ENCODE data around the gene EPB41L1. TPM values are rescaled to one million over a fixed set of nuclear protein-coding genes. Genes with fewer than 3 reads are reported as not detected.

Gene EPB41L1
- polyA plus RNA-seq, 4 donors, result 10.5 to 26.5 (median 12.6) TPM

GRCh38 chr20:36270744-36271638, 116.5 kb downstream of the EPB41L1 start:
- WGBS, 3 donors, result 80 to 82% (median 80%) methylated on average over 20 of the region's 20 CpGs
- H3K9me3 ChIP-seq (ENCODE audit: control insufficient read depth in 2 of 2, insufficient read depth in 1 of 2, low read depth in 1 of 2, low read length in 1 of 2), result no peaks in the 10 kb centered on the region
- H3K4me3 ChIP-seq (ENCODE audit: low read depth in 1 of 3, low read length in 3 of 3), result no peak overlapping the region
- FAIRE-seq (no peak), DNase-seq (no peak)
- H3K27me3 ChIP-seq (ENCODE audit: control insufficient read depth in 3 of 3, insufficient read depth in 3 of 3, low read length in 3 of 3), result peaks cover 0 to 11% (median 0%) of the 10 kb centered on the region in 3 donors
- H3K27ac ChIP-seq (ENCODE audit: low read depth in 1 of 3, low read length in 2 of 3), result no peak overlapping the region
- H3K4me1 ChIP-seq (ENCODE audit: control insufficient read depth in 3 of 3, insufficient read depth in 2 of 3, low read depth in 1 of 3, low read length in 2 of 3), result no peaks in the 10 kb centered on the region
- H3K36me3 ChIP-seq (ENCODE audit: control insufficient read depth in 3 of 3, insufficient read depth in 2 of 3, low read depth in 1 of 3, low read length in 3 of 3), result no peaks in the 10 kb centered on the region

- WGBS, 3 donors, result 89 to 90% (median 90%) methylated on average over 21 of the region's 21 CpGs
- Histone ChIP-seq H3K27me3 (ENCODE audit: control insufficient read depth in 3 of 3, insufficient read depth in 3 of 3, low read length in 3 of 3) (peaks cover 0 to 11% (median 0%) of the 10 kb centered on the region in 3 donors), H3K9me3 (ENCODE audit: control insufficient read depth in 2 of 2, insufficient read depth in 1 of 2, low read depth in 1 of 2, low read length in 1 of 2) (no peaks in the 10 kb centered on the region), H3K27ac (ENCODE audit: low read depth in 1 of 3, low read length in 2 of 3) (no peak overlapping the region), H3K4me3 (ENCODE audit: low read depth in 1 of 3, low read length in 3 of 3) (no peak overlapping the region), H3K4me1 (ENCODE audit: control insufficient read depth in 3 of 3, insufficient read depth in 2 of 3, low read depth in 1 of 3, low read length in 2 of 3) (no peaks in the 10 kb centered on the region), H3K36me3 (ENCODE audit: control insufficient read depth in 3 of 3, insufficient read depth in 2 of 3, low read depth in 1 of 3, low read length in 3 of 3) (no peaks in the 10 kb centered on the region)
- DNase-seq (no peak), FAIRE-seq (no peak)
Measured at GRCh38 chr20:36271639-36272546, 117.4 kb downstream of the EPB41L1 start.

GRCh38 chr20:36272547-36273220, 118.1 kb downstream of the EPB41L1 start:
- DNase-seq, result no peak
- 77 to 84% (median 78%) methylated on average over 12 of the region's 12 CpGs for WGBS, 3 donors
- Histone ChIP-seq H3K27ac (ENCODE audit: low read depth in 1 of 3, low read length in 2 of 3) (no peak overlapping the region), H3K36me3 (ENCODE audit: control insufficient read depth in 3 of 3, insufficient read depth in 2 of 3, low read depth in 1 of 3, low read length in 3 of 3) (no peaks in the 10 kb centered on the region), H3K4me1 (ENCODE audit: control insufficient read depth in 3 of 3, insufficient read depth in 2 of 3, low read depth in 1 of 3, low read length in 2 of 3) (no peaks in the 10 kb centered on the region), H3K27me3 (ENCODE audit: control insufficient read depth in 3 of 3, insufficient read depth in 3 of 3, low read length in 3 of 3) (peaks cover 0 to 12% (median 0%) of the 10 kb centered on the region in 3 donors), H3K9me3 (ENCODE audit: control insufficient read depth in 2 of 2, insufficient read depth in 1 of 2, low read depth in 1 of 2, low read length in 1 of 2) (no peaks in the 10 kb centered on the region), H3K4me3 (ENCODE audit: low read depth in 1 of 3, low read length in 3 of 3) (no peak overlapping the region)
- FAIRE-seq, result no peak

- 63 to 72% (median 68%) methylated on average over 12 of the region's 12 CpGs for WGBS, 3 donors
- no peaks in the 10 kb centered on the region for H3K9me3 ChIP-seq (ENCODE audit: control insufficient read depth in 2 of 2, insufficient read depth in 1 of 2, low read depth in 1 of 2, low read length in 1 of 2)
- no peaks in the 10 kb centered on the region for H3K36me3 ChIP-seq (ENCODE audit: control insufficient read depth in 3 of 3, insufficient read depth in 2 of 3, low read depth in 1 of 3, low read length in 3 of 3)
- no peak overlapping the region for H3K4me3 ChIP-seq (ENCODE audit: low read depth in 1 of 3, low read length in 3 of 3)
- no peaks in the 10 kb centered on the region for H3K4me1 ChIP-seq (ENCODE audit: control insufficient read depth in 3 of 3, insufficient read depth in 2 of 3, low read depth in 1 of 3, low read length in 2 of 3)
- H3K27me3 ChIP-seq (ENCODE audit: control insufficient read depth in 3 of 3, insufficient read depth in 3 of 3, low read length in 3 of 3), result peaks cover 0 to 14% (median 0%) of the 10 kb centered on the region in 3 donors
- DNase-seq (peak in 1 of 2 donors; percentile 12), FAIRE-seq (no peak)
- H3K27ac ChIP-seq (ENCODE audit: low read depth in 1 of 3, low read length in 2 of 3), result no peak overlapping the region
Measured at GRCh38 chr20:36273414-36274180, 119.1 kb downstream of the EPB41L1 start.

- FAIRE-seq (no peak), DNase-seq (no peak)
- H3K4me3 ChIP-seq (ENCODE audit: low read depth in 1 of 3, low read length in 3 of 3), result no peak overlapping the region
- peaks cover 0 to 14% (median 0%) of the 10 kb centered on the region in 3 donors for H3K27me3 ChIP-seq (ENCODE audit: control insufficient read depth in 3 of 3, insufficient read depth in 3 of 3, low read length in 3 of 3)
- H3K4me1 ChIP-seq (ENCODE audit: control insufficient read depth in 3 of 3, insufficient read depth in 2 of 3, low read depth in 1 of 3, low read length in 2 of 3), result no peaks in the 10 kb centered on the region
- H3K27ac ChIP-seq (ENCODE audit: low read depth in 1 of 3, low read length in 2 of 3), result no peak overlapping the region
- WGBS, 3 donors, result 50 to 54% (median 52%) methylated on average over 20 of the region's 20 CpGs
- no peaks in the 10 kb centered on the region for H3K9me3 ChIP-seq (ENCODE audit: control insufficient read depth in 2 of 2, insufficient read depth in 1 of 2, low read depth in 1 of 2, low read length in 1 of 2)
- no peaks in the 10 kb centered on the region for H3K36me3 ChIP-seq (ENCODE audit: control insufficient read depth in 3 of 3, insufficient read depth in 2 of 3, low read depth in 1 of 3, low read length in 3 of 3)
Measured at GRCh38 chr20:36274181-36274841, 119.8 kb downstream of the EPB41L1 start.

- Histone ChIP-seq H3K27me3 (ENCODE audit: control insufficient read depth in 3 of 3, insufficient read depth in 3 of 3, low read length in 3 of 3) (peaks cover 0 to 14% (median 0%) of the 10 kb centered on the region in 3 donors), H3K9me3 (ENCODE audit: control insufficient read depth in 2 of 2, insufficient read depth in 1 of 2, low read depth in 1 of 2, low read length in 1 of 2) (no peaks in the 10 kb centered on the region), H3K4me3 (ENCODE audit: low read depth in 1 of 3, low read length in 3 of 3) (no peak overlapping the region), H3K27ac (ENCODE audit: low read depth in 1 of 3, low read length in 2 of 3) (no peak overlapping the region), H3K4me1 (ENCODE audit: control insufficient read depth in 3 of 3, insufficient read depth in 2 of 3, low read depth in 1 of 3, low read length in 2 of 3) (no peaks in the 10 kb centered on the region), H3K36me3 (ENCODE audit: control insufficient read depth in 3 of 3, insufficient read depth in 2 of 3, low read depth in 1 of 3, low read length in 3 of 3) (no peaks in the 10 kb centered on the region)
- FAIRE-seq (no peak), DNase-seq (no peak)
- WGBS, 3 donors, result 51 to 62% (median 58%) methylated on average over 5 of the region's 5 CpGs
Measured at GRCh38 chr20:36275011-36275410, 120.5 kb downstream of the EPB41L1 start.

GRCh38 chr20:36275441-36276189, 121.1 kb downstream of the EPB41L1 start:
- DNase-seq (no peak), FAIRE-seq (no peak)
- no peaks in the 10 kb centered on the region for H3K36me3 ChIP-seq (ENCODE audit: control insufficient read depth in 3 of 3, insufficient read depth in 2 of 3, low read depth in 1 of 3, low read length in 3 of 3)
- 75 to 80% (median 80%) methylated on average over 12 of the region's 12 CpGs for WGBS, 3 donors
- no peak overlapping the region for H3K4me3 ChIP-seq (ENCODE audit: low read depth in 1 of 3, low read length in 3 of 3)
- H3K9me3 ChIP-seq (ENCODE audit: control insufficient read depth in 2 of 2, insufficient read depth in 1 of 2, low read depth in 1 of 2, low read length in 1 of 2), result no peaks in the 10 kb centered on the region
- no peak overlapping the region for H3K27ac ChIP-seq (ENCODE audit: low read depth in 1 of 3, low read length in 2 of 3)
- peaks cover 0 to 14% (median 4%) of the 10 kb centered on the region in 3 donors for H3K27me3 ChIP-seq (ENCODE audit: control insufficient read depth in 3 of 3, insufficient read depth in 3 of 3, low read length in 3 of 3)
- H3K4me1 ChIP-seq (ENCODE audit: control insufficient read depth in 3 of 3, insufficient read depth in 2 of 3, low read depth in 1 of 3, low read length in 2 of 3), result no peaks in the 10 kb centered on the region
